ENCODE measurements around the gene EXOC4.

Gene EXOC4

GRCh38 chr7:133625046-133625445 is 372.2 kb downstream of the EXOC4 start:
- TF ChIP-seq EZH2phosphoT487 (IDR thresholded peaks at IDR 0.05; ENCODE audit: borderline replicate concordance, low read length) (no peak), CTCF (IDR thresholded peaks at IDR 0.05; ENCODE audit: low read depth, low read length, poor library complexity, severe bottlenecking) (no peak)
- Histone ChIP-seq H3K9me2 (replicated peaks; ENCODE audit: control insufficient read depth, low read length) (no peaks in the 10 kb centered on the region), H3K36me3 (ENCODE audit: control insufficient read depth, low read length) (no peaks in the 10 kb centered on the region), H4K20me1 (ENCODE audit: control insufficient read depth, insufficient read depth, low read depth, low read length) (no peaks in the 10 kb centered on the region), H3K4me2 (ENCODE audit: low read length) (no peak overlapping the region), H3K27ac (ENCODE audit: low read depth, low read length) (no peak overlapping the region), H3F3A (ENCODE audit: control insufficient read depth, insufficient read depth) (no peaks in the 10 kb centered on the region), H3K9me3 (ENCODE audit: control insufficient read depth, insufficient read depth, low read length) (no peaks in the 10 kb centered on the region), H3K27me3 (ENCODE audit: control insufficient read depth, low read length) (no peaks in the 10 kb centered on the region), H3K79me2 (ENCODE audit: control insufficient read depth, low read length) (no peaks in the 10 kb centered on the region), H3K4me3 (ENCODE audit: low read length) (no peak overlapping the region), H3K4me1 (ENCODE audit: control insufficient read depth, low read length) (no peaks in the 10 kb centered on the region)

- Histone ChIP-seq H3K9me3 (ENCODE audit: control insufficient read depth, insufficient read depth, low read length) (no peaks in the 10 kb centered on the region), H3K4me3 (ENCODE audit: low read length) (no peak overlapping the region), H3K9me2 (replicated peaks; ENCODE audit: control insufficient read depth, low read length) (no peaks in the 10 kb centered on the region), H3K4me2 (ENCODE audit: low read length) (no peak overlapping the region), H4K20me1 (ENCODE audit: control insufficient read depth, insufficient read depth, low read depth, low read length) (no peaks in the 10 kb centered on the region), H3K27me3 (ENCODE audit: control insufficient read depth, low read length) (no peaks in the 10 kb centered on the region), H3K27ac (ENCODE audit: low read depth, low read length) (no peak overlapping the region), H3K36me3 (ENCODE audit: control insufficient read depth, low read length) (no peaks in the 10 kb centered on the region), H3F3A (ENCODE audit: control insufficient read depth, insufficient read depth) (no peaks in the 10 kb centered on the region), H3K79me2 (ENCODE audit: control insufficient read depth, low read length) (no peaks in the 10 kb centered on the region), H3K4me1 (ENCODE audit: control insufficient read depth, low read length) (no peaks in the 10 kb centered on the region)
- no peak for TF ChIP-seq EZH2phosphoT487 (IDR thresholded peaks at IDR 0.05; ENCODE audit: borderline replicate concordance, low read length)
- TF ChIP-seq CTCF (IDR thresholded peaks at IDR 0.05; ENCODE audit: low read depth, low read length, poor library complexity, severe bottlenecking), result no peak
Observed at GRCh38 chr7:133629701-133630100, 376.8 kb downstream of the EXOC4 start.

- no peaks in the 10 kb centered on the region for H3K36me3 ChIP-seq (ENCODE audit: control insufficient read depth, low read length)
- no peaks in the 10 kb centered on the region for H3K27me3 ChIP-seq (ENCODE audit: control insufficient read depth, low read length)
- H3K4me2 ChIP-seq (ENCODE audit: low read length), result no peak overlapping the region
- H3K9me3 ChIP-seq (ENCODE audit: control insufficient read depth, insufficient read depth, low read length), result no peaks in the 10 kb centered on the region
- TF ChIP-seq CTCF (IDR thresholded peaks at IDR 0.05; ENCODE audit: low read depth, low read length, poor library complexity, severe bottlenecking) (no peak), EZH2phosphoT487 (IDR thresholded peaks at IDR 0.05; ENCODE audit: borderline replicate concordance, low read length) (no peak)
- no peaks in the 10 kb centered on the region for H3F3A ChIP-seq (ENCODE audit: control insufficient read depth, insufficient read depth)
- no peaks in the 10 kb centered on the region for H3K4me1 ChIP-seq (ENCODE audit: control insufficient read depth, low read length)
- no peak overlapping the region for H3K27ac ChIP-seq (ENCODE audit: low read depth, low read length)
- no peaks in the 10 kb centered on the region for H3K9me2 ChIP-seq (replicated peaks; ENCODE audit: control insufficient read depth, low read length)
- H3K79me2 ChIP-seq (ENCODE audit: control insufficient read depth, low read length), result no peaks in the 10 kb centered on the region
- no peaks in the 10 kb centered on the region for H4K20me1 ChIP-seq (ENCODE audit: control insufficient read depth, insufficient read depth, low read depth, low read length)
- H3K4me3 ChIP-seq (ENCODE audit: low read length), result no peak overlapping the region
Observed at GRCh38 chr7:133633055-133633454, 380.2 kb downstream of the EXOC4 start.

GRCh38 chr7:133635541-133635940 is 382.7 kb downstream of the EXOC4 start:
- TF ChIP-seq EZH2phosphoT487 (IDR thresholded peaks at IDR 0.05; ENCODE audit: borderline replicate concordance, low read length), result no peak
- TF ChIP-seq CTCF (IDR thresholded peaks at IDR 0.05; ENCODE audit: low read depth, low read length, poor library complexity, severe bottlenecking), result no peak
- Histone ChIP-seq H3K9me3 (ENCODE audit: control insufficient read depth, insufficient read depth, low read length) (no peaks in the 10 kb centered on the region), H4K20me1 (ENCODE audit: control insufficient read depth, insufficient read depth, low read depth, low read length) (no peaks in the 10 kb centered on the region)

More at GRCh38 chr7:133635541-133635940, 382.7 kb downstream of the EXOC4 start:
- no peaks in the 10 kb centered on the region for H3K4me1 ChIP-seq (ENCODE audit: control insufficient read depth, low read length)
- no peak overlapping the region for H3K27ac ChIP-seq (ENCODE audit: low read depth, low read length)
- H3K4me2 ChIP-seq (ENCODE audit: low read length), result no peak overlapping the region
- no peaks in the 10 kb centered on the region for H3K79me2 ChIP-seq (ENCODE audit: control insufficient read depth, low read length)
- no peaks in the 10 kb centered on the region for H3K27me3 ChIP-seq (ENCODE audit: control insufficient read depth, low read length)
- no peaks in the 10 kb centered on the region for H3K9me2 ChIP-seq (replicated peaks; ENCODE audit: control insufficient read depth, low read length)
- no peaks in the 10 kb centered on the region for H3K36me3 ChIP-seq (ENCODE audit: control insufficient read depth, low read length)
- H3K4me3 ChIP-seq (ENCODE audit: low read length), result no peak overlapping the region
- H3F3A ChIP-seq (ENCODE audit: control insufficient read depth, insufficient read depth), result no peaks in the 10 kb centered on the region

Data from DOHH2 (cell line).